ENCODE data around the gene ISYNA1. TPM values are rescaled to one million over a fixed set of nuclear protein-coding genes. Genes with fewer than 3 reads are reported as not detected.
A peak's percentile ranks its signal among the peaks of the same experiment; 100 is the strongest.

ISYNA1 gene
- total RNA-seq, 1 donor: 6.3 TPM

DNA sequence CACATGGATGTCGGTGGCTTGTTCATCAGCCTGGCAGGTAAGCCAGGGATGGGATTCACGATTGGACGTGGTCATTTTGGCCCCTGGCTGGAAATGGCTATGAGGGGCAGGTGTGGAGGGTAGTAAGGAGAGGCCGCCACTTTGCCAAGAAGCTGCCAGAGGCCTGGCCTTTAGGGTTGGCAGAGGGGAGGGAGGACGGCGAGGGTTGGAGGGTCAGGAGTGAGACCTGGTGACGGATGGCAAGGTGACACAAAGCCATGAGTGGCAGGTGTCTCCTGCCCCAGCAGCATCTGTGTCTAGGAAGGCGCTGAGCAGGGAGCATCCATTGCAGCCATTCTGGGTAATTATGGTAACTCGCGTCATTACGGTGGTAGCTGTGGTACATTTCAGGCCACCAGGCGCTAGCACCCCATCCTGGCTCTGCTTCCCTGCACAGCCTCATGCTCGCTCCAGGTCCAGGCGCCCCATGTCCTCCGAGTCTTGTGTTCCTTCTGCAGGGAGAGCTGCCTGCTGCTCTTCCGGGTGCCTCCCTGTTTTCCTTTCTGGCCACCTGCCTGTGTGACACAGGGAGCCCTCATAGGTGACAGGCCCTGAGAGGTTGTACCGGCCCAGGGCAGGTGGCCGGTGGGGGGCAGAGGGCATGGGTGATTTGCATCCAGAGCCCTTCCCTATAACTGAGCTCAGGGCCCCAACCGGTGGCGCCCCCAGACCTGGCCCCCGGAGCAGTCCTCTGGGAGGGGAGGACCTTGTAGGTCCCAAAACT lies 14.5 kb downstream of the ISYNA1 start:
- no peak overlapping the region for H3K4me3 ChIP-seq (ENCODE audit: low read depth, low read length)
- TF ChIP-seq, protein P1, sequence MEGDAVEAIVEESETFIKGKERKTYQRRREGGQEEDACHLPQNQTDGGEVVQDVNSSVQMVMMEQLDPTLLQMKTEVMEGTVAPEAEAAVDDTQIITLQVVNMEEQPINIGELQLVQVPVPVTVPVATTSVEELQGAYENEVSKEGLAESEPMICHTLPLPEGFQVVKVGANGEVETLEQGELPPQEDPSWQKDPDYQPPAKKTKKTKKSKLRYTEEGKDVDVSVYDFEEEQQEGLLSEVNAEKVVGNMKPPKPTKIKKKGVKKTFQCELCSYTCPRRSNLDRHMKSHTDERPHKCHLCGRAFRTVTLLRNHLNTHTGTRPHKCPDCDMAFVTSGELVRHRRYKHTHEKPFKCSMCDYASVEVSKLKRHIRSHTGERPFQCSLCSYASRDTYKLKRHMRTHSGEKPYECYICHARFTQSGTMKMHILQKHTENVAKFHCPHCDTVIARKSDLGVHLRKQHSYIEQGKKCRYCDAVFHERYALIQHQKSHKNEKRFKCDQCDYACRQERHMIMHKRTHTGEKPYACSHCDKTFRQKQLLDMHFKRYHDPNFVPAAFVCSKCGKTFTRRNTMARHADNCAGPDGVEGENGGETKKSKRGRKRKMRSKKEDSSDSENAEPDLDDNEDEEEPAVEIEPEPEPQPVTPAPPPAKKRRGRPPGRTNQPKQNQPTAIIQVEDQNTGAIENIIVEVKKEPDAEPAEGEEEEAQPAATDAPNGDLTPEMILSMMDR (IDR thresholded peaks at IDR 0.05; ENCODE audit: insufficient read depth, low read length): no peak
- DNase-seq (ENCODE audit: low read depth): no peak

DNA sequence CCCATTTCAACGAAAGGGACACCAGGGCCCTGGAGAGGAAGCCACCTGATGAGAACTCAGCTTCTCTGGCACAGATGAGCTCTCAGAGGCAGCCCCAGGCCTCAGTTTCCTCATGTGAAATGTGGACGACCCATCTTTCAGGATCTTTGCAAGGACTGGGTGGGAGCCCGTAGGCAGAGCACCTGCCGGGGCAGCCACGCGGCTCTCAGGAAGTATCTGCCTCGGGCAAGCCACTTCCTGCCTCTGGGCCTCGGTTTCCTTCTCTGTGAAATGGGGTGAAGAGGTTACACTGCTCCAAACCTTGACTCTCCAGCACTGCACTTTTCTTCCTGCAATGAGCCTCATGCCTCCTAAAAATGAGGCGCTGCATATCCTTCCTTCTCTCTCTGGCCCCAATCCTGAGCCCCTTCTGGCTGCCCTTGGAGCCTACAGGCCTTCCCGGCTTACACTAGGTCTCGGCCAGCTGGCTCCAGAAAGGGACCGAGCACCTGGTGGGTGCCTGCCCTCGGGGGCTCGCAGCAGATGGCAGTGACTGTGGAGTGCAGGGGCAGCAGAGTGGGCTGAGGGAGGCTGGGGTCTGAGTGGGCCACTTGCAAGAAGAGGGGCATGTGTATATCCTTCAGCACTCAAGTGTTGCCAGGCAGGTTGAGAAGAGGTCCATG lies 15.3 kb downstream of the ISYNA1 start:
- no peak for DNase-seq (ENCODE audit: low read depth)
- TF ChIP-seq, protein P1 (IDR thresholded peaks at IDR 0.05; ENCODE audit: insufficient read depth, low read length): no peak
- H3K4me3 ChIP-seq (ENCODE audit: low read depth, low read length): no peak overlapping the region

DNA sequence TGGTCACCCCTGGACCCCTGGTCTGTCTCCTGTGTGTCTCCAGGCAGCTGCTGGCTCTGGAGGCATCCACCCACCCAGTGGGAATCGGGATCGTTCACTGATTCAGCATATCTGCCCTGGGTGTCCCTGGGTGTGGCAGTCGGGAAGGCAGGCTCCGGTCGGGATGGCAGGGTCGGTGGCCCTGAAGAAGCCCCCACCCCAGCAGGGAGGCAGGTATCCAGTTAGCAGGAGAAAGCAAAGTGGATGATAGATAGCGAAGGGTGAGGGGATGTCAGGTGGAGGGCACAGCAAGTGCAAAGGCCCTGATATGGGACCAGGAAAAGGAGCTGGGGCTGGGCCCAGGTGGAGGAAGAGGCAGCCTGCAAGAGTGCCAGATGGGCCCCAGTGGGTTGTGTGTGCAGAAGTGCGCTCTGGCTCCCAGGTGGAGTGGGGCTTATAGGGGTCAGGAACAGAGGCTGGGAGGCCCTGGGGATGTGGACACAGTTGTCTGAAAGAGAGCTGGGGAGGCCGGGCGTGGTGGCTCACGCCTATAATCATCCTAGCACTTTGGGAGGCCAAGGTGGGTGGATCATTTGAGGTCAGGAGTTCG lies 16.5 kb downstream of the ISYNA1 start:
- H3K4me3 ChIP-seq (ENCODE audit: low read depth, low read length): peak overlapping the region; percentile 80
- DNase-seq (ENCODE audit: low read depth): no peak
- TF ChIP-seq, protein P1 (IDR thresholded peaks at IDR 0.05; ENCODE audit: insufficient read depth, low read length): no peak

DNA sequence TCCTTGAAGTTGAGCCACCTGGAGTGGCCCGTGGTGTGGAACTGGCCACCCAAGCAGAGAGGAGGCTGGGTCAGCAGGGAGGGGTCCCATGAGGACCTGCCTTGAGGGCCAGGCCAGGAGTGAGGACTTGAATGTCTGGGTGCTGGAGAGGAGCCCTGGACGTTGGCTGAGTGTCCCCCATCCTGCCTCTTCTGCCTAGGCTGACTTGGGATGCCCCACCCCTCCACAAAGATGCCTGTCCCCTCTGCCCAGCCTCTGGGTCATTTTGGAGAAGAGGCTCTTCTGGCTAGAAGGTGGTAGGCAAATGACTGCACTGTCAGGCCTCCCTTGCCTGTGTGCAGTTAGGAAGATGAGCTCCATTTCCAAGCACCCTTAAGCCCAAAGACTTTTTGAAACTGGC lies 17.0 kb downstream of the ISYNA1 start:
- TF ChIP-seq, protein P1 (IDR thresholded peaks at IDR 0.05; ENCODE audit: insufficient read depth, low read length): no peak
- DNase-seq (ENCODE audit: low read depth): no peak
- H3K4me3 ChIP-seq (ENCODE audit: low read depth, low read length): peak overlapping the region; percentile 80

DNA sequence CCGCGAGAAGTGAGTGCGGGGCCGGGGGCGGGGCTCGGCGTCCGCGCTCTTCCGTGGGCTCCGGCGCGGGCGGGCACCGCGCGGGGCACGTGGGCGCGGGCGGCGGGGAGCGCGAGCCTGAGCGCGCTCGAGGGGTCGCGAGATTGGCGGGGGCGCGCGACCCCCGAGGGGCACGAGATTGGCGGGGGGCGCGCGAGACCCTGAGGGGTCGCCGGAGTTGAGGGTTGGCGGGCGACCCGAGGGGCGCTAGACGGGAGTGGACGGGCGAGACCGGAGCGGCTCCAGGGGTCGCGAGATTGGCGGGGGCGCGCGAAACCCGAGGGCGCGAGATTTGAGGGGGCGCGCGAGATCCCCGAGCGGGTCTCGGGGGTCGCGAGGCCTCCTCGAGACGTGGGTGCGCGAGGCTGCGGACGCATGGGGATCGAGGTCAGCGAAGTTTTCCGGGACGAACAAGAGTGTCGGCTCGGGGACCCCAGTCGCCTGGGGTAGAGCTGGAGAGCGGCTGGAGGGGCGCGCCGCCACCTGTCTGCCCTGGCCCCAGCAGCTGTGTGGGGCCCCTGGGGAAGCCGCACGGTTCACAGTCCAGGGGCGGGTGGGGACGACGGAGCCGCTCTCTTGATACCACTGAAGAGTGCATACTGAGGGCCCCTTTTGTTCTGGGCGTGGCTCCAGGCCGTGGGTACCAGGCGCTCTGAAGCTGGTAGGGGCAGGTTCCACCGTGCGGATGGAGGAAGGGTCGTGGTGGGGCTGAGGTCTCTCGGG lies 18.1 kb downstream of the ISYNA1 start:
- peak overlapping the region; percentile 80 for H3K4me3 ChIP-seq (ENCODE audit: low read depth, low read length)
- TF ChIP-seq, protein P1 (IDR thresholded peaks at IDR 0.05; ENCODE audit: insufficient read depth, low read length): no peak
- no peak for DNase-seq (ENCODE audit: low read depth)

DNA sequence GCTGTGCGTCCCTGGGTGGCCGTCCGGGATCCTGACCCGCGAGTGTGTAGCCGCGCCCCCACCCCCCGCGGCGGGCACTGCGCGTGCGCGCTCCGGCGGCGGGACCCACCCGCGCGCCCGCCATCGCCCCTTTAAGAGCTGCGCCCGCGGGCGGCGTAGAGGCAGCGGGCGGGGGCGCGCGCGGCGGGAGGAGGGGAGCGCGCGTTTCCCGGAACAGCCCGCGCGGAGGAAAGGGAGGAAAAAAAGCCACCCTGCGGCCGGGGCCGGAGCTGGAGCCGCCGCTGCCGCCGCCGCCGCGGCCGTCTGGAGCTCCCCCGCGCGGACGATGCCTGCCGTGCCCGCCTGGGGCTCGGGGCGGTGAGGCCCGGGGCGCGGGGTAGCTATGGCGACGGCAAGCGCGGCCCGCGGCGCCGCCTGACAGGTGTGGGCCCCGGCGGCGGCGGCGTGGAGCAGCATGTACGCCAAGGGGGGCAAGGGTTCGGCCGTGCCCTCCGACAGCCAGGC lies 18.7 kb downstream of the ISYNA1 start, which contains the start of gene SSBP4:
Gene SSBP4, plus strand, starts transcription at position 204 of the 504 bp plus-strand sequence. Its CDS starts 251 bp downstream, at position 455.
- peak; percentile 66 for DNase-seq (ENCODE audit: low read depth)
- peak within 1 kb of the TSS; percentile 80 for H3K4me3 ChIP-seq (ENCODE audit: low read depth, low read length)
- TF ChIP-seq, protein P1 (IDR thresholded peaks at IDR 0.05; ENCODE audit: insufficient read depth, low read length): peak; percentile 30
